GM19463 (cell line): ENCODE measurements around the gene SEMA3D.

Experiments used
- ATAC-seq: cut with Tn5 transposase; IDR thresholded peaks from one replicate; pipeline ENCODE4 v1.9.1; 2021; ENCODE audit warnings: mild to moderate bottlenecking, moderate library complexity; ENCODE audit not compliant: unreplicated experiment

Gene SEMA3D

DNA sequence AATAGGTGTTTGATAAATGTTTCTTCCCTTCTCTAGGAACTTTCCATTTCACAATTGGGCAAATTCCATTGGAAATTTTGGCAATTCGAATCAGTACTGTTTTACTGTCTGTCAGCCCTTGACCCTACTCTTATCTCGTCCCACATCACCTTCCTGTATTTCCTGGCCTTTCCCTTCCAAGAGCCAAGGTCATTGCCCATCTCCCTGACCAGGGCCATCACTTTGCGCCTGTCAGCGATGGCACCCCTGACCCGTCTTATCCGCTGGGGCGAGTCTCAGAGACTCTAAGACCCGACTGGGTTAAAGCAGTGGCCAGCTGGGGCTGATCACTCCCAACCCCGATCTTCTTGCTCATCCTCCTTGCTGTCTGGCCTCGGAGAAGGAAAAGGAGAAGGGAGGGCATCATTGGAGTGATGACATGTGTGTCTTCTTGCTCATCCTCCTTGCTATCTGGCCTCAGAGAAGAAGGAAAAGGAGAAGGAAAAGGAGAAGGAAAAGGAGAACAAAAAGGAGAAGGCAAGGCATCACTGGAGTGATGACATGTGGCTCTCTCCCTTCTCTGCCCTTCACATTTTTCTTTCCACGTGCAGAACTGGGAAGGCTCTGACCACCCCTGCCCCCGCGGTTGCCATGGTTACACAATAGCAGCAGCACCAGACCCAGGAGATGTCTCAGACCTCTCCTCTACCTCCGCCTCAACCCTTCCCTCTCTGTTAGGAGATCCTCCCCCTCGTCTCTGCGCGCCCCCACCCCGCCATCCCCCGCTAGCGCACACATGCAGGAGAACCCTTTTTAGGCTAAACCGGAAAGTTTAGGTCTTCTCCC lies 2.0 kb downstream of the SEMA3D start:
- ATAC-seq = no peak

DNA sequence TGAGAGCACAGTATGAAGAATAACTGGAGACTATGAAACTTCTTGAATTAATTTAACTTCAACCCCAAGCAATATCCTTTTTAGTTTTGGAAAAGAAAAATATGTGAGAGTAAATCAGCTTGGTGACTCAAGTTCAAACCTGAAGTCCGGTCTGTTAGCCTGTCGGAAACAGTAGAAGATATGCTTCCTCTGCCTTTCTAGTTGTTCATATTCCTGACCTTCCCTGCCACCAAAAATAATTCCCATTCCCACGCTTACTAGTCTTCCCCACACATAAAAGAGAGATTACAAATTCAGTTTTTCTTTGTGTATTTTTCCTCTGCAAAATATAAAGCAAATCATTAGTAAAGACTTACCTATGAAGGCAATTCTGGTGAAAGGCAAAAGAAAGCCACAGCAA lies 3.6 kb downstream of the SEMA3D start:
- ATAC-seq = no peak

DNA sequence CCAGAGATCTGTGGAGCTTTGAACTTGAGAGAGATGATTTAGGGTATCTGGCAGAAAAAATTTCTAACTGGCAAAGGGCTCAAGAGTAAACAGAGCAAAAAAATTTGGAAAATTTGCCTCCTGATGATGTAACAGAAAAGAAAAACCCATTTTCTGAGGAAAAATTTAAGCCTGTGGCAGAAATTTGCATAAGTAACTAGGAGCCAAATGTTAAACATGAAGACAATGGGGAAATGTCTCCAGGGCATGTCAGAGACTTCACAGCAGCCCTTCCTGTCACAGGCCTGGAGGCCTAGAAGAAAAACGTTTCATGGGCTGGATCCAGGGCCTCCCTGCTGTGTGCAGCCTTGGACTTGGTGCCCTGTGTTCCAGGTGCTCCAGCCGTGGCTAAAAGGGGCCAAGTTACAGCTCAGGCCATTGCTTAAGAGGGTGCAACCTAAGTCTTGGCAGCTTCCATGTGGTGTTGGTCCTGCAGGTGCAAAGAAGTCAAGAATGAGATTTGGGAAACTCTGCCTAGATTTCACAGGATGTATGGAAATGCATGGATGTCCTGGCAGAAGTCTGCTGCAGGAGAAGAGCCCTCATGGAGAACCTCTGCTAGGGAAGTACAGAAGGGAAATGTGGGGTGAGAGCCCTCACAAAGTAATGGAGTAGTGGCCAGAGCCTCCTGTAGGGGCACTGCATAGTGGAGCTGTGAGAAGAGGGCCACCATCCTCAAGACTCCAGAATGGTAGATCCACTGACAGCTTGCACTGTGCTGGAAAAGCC lies 8.1 kb downstream of the SEMA3D start:
- no peak for ATAC-seq

DNA sequence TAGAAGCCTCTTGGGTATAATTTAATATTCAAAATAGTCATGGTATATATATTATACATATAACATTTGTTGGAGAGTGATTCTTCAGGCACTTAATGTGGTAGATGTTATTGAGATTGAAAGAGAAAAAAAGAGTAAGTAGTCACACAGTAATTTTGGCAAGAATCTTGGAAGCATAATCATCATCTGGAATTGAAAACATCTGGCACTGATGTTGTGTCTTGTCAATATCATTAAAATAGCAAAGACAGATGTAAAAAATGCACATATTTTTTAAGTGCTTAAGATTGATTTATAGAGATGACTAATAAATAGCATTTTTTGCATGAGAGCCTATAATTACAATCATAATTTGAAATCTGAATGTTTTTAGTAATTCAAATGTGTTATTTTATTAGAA lies 9.5 kb downstream of the SEMA3D start:
- no peak for ATAC-seq

DNA sequence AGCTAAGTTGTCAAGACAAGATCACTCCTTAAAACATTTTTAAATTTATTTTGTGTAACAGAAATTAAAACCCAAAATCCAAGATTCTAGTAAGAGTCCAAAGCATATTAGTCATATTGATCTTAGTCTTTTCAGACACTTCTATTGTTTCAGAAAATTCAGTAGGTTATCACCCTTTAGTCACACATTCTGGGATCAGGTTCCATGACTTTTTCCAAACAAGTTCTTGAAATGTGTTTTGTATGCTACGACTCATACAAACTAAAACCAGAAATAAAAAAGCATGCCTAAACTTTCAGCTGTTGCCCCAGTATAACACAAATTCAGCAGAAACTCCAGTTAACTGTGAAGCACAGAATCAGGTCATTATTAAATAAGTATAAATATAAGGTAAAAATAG lies 10.7 kb downstream of the SEMA3D start:
- ATAC-seq = no peak

DNA sequence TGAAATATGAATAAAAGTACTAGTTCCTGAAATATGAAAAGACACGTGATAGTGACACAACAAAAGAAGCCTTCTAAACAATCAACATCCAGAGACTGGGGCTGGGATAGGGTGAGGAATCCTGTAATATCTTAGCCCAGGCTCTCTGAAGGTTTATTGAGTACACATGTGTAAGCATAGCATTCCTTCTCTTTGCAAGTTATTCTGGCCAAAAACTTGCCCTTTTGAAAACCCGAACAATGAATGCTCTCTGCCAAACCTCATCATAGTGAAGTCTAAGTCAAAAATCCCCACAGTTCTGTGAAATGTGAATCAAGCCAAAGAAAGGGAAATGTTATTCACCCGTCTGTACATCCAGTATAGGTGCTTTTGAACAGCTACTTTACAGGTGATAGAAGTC lies 11.6 kb downstream of the SEMA3D start:
- ATAC-seq = no peak

DNA sequence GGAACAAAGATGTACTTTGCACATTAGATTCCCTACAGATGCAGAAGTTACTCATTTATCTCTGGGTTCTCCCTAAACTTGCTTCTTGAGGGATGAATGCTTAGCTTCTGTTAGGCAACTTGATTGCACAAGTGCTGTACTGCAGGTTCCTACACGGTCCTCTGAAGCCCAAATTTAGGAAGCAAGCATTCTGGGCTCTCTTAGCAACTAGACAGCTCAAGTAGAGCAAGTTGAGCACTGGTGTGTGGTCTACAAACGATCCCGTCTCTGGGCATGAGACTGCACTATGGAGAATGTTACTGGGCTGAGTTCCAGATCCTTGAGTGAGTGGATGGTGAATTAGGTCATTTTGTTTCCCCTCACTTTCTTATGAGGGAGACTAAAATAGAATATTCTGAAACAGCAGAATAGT lies 14.3 kb downstream of the SEMA3D start:
- ATAC-seq = no peak

DNA sequence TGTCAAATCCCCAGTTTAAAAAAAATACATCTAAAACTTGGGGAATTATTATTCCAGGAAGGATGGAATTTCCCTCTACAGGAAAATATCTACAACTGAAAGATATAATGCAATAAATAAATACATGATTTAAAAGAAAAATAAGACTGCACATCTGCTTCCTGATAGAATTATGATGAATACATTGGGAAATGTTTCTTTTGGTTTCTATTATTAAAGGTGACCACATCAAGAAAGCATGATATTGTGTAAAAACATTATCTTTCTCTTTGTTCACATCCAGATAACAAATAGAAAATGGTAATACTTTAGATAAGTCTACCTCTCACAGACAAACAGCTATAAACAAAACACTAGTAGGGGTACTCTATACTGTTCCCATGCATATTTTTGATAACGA lies 19.2 kb downstream of the SEMA3D start:
- no peak for ATAC-seq

DNA sequence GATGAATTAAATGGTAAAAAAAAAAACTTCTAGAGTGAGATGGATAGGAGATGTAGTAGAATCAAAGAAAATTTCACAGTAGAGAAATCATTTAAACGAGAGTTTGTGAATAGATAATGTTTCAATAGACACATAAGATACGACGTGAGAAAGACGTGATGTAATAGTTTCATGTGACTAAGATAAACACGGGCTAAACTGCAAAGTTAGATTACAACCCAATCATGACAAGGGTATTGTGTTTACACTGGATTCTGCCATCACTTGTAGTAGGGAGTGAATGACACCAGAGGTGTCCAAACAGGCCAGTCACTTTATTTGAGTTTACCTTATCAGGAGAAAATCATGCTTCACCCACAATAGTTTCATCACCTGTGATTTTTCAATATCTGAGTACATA lies 21.6 kb downstream of the SEMA3D start:
- ATAC-seq = no peak

DNA sequence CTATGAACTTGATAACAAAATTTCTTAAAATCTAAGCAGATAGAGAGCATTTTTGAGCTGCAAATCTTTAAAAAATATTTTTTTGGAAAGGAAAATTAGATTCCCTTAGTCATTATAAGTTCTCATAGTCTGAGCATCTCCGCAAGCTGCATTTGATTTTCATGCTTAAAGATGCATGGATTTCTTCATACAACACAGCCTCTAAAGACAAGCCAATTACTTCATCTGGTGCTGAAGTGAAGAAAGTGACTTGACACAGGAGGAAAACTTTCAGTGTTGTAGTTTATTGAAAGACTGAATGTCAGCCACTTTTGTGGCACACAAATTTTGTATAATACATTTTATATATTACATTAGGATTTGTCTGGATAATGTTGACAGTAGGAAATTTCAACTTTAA lies 22.5 kb downstream of the SEMA3D start:
- no peak for ATAC-seq

DNA sequence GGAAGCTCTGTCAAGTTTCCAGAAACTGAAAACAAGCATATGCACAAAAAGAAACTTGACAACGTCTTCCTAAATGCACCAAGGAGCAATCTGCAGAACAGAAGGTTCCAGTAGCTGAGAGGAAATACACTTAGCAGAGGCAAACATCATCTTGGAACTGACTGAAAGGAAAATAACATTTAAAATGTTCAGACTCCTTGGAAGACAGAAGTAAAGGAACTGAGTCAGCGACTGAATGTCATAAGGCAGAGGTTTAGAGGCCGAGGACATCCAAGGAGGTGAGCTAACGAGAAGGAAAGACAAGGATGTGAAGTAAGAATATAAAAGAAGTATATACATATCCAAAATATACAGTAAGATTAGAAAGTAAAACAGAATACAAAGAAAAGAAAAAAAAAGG lies 24.1 kb downstream of the SEMA3D start:
- no peak for ATAC-seq

DNA sequence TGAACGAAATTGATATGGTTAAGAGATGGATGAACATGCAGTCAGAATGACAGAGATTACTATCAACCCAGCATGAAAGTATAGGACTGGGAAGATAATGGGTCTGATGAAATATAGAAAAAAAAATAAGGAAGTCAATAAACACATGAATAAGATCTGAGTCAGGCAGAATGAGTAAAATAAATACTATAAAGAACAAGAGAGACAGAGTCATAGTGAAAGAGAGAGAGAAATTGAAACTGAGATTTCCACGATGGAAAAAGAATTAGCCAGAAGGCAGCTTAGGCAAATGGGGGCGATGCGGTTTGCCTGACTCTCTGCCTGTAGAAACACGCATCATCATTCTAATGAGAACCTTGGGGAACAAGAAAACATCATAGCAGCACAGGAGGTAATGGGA lies 26.6 kb downstream of the SEMA3D start:
- ATAC-seq = peak; percentile 87

DNA sequence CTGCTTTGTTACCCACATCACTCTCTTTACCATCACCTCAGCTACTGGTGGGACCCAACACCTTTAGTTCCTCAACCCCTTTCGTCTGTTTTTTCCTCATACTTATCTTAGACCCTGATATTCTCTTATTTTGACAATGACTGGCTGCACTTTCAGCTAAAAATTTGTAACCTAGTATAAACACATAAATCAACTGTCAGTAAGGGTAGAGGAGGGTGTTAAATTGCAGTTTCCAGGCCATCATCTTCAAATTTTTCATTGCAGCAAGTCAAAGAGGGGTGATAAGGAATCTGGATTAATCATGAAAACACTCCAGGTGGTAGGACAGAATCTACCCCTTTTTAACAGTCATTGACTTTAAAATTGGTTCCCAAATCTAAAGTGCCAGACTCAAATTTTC lies 27.9 kb downstream of the SEMA3D start:
- no peak for ATAC-seq

DNA sequence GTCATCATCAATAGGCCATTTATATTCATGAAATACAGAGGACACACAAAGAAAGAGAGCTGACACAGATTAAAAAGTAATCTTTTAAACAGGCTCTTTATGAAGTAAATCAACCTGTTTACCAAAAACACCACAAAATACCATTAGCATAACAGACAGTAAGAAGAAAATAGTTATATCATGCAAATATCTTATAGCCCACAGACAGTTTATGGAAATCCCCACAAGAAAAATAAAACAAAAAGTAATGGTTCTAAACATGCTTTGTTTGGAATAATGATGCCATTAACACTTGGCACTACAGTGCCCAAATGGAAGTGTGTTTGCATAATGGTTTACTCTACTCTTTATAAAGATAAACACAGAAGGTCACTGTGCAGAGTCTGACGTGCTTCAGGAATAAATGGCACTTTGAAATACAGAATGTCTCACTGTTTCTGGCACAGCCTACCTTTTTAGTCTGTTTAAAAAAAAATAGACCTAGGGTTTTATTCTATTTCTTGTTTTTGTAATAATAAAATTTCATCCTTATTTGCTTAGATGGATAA lies 30.1 kb downstream of the SEMA3D start:
- ATAC-seq = no peak

DNA sequence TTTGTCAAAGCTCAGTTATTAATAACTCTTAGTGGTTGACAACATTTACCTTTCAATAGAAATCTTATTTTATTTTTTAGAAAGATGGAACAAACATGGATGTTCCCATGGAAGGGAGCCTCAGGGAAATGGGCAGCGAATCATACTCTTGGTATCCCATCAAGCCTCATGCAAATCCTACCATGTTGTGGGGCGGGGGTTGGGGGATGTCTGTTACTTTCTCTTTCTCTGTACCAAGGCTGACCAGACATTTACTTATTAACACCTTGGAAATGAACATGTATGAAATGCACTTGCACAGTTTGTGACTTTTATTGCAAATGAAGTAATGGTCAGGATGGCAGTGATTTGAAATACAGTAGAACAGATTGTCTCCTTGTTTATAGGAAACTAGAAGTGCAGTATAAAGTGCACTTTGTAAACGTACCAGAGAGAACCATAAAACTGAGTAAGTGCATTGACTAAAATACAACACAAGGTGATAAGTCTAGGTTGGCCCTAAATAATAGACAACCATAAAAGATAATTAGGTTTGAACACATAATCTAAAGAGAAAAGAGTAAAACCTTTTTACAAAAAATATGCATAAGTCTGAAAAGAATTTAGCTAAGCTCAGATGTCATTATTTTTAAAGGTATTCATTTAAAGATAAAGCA lies 32.4 kb downstream of the SEMA3D start:
- ATAC-seq = peak; percentile 45

DNA sequence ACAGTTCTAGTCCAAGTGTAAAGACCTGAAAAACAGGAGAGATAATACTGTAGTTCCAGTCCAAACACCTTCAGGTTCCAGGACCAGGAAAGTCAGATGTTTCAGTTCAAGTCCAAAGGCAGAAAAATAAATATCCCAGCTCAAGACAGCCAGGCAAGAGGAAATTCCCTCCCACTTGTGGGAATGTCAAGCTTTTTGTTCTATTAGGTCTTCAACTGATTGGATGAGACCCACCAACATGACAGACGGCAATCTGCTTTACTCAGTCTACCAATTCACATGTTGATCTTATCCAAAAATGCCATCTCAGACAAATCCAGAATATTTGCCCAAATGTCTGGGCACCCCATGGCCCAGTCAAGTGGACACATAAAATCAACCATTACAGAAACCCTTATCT lies 33.1 kb downstream of the SEMA3D start:
- ATAC-seq = no peak

DNA sequence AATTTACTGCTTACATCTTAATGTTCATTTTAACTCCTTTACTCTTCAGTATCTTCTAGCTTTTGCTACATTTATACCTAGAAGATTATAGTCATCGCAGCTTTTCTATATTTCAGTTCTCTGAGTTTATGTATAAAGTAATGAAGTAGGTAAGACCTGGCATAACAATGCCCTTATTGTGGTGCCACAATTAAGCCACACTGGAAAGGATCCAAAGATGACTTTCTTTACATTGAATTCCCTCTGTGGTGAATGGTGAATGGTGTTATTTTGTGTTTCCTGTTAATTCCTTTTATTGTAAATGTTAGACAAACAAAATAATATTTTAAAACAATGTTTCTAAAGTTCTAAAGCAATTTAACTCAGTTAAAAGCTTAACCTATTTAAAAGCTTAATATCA lies 36.2 kb downstream of the SEMA3D start:
- no peak for ATAC-seq

DNA sequence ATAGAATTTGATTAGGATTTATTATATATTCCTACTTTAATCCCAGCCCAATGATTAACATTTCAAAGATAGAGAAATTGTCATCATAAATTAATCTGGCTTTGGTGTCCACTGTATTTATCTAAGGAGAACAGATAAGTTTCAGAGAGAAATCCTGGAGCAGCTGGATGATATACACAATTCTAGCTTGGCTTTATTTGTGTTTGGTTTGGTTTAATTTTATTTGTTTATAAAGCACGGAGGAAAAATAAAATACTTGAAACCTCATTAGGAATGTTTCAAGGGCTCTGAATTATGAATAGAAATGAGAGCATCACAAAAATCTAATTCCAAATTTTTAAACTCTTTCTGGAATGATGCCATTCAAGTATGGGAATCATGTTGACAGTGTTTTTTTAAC lies 42.1 kb downstream of the SEMA3D start:
- no peak for ATAC-seq

DNA sequence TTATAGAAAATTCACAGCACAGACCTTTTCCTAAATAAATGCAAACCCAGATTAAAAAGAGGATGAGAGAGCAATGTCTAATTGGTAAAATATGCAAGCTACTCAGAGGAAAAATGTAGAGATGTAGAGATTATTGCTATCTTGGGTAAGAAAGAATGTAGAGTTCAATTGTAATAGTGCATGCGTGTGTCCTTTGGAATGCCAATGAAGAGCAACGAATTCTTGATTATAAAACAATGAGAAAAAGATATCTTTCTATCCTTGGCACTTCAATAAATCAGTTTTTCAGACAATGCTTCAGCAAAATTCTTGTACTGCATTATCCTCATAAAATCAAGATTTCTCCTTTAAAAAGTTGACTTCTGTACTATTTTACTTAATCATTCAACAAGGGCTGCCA lies 50.9 kb downstream of the SEMA3D start:
- ATAC-seq = no peak

DNA sequence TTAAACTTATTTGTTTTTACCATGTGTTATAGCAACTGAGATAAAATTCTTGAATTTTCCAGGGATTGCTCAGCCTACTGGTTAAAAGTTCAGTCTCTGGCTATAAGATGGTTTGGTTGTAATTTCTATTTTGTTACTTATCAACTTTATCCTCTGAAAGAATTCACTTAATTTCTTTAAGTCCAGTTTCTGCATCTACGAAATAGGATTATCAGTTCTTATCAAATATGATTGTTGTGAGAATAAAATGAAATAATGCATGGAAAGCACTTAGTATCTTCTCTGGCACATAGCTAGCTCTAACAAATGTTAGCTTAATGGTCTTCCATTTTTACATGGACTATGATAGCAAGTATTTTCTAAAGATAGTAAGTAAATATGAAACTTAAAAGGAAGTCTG lies 53.3 kb downstream of the SEMA3D start:
- ATAC-seq = no peak

DNA sequence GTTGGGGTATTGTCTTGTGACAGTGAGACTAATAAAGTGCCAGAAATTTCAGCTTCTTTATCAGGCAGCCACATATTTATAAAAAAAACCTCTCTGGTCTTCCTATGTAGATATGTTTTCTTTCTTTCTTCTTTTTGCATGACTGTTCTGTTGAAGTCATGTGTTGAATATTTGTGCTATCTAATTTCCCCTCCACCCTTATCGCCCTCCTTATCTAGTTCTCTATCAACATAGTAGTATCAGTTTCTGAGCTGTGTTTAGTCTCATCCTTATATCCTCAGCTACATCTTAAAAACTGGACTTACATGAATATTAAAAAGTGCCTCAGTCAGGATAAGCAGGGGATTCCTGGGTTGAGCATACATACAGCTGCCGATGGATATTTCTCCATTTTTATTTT lies 53.9 kb downstream of the SEMA3D start:
- ATAC-seq = no peak

DNA sequence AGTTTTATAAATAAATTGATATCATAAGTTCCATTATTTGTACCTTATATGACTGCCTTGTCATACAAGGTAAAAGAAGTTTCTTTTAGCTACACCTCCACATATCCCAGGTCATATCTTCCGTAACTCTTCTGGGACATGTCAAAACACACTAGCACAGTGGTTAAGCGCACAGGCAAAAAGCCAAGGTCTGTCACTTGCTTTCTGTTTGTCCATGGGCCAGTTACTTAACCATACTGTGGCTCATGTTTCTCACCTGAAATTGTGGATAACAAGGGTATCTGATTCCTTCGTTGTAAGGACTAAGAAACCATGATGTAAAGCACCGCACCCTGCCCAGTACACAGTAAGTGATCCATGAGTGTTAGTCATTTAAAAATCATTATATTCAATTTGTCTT lies 56.2 kb downstream of the SEMA3D start:
- ATAC-seq = no peak
